Psoas muscle (tissue), 8 donors: ENCODE data around the gene SH3GL3. TPM values are rescaled to one million over a fixed set of nuclear protein-coding genes. Genes with fewer than 3 reads are reported as not detected.

Experiments
- ATAC-seq, 4 donors: fragments of 200-7000 bp; cut with Tn5 transposase; one replicate each; pipeline ENCODE4 v1.9.1; 2020; ENCODE audit warnings: moderate library complexity in 3 of 4, mild to moderate bottlenecking in 2 of 4
- DNase-seq, 2 donors: peaks; one replicate each; pipeline ENCODE4 v3.0.0-alpha.2; 2020
- H3K27ac ChIP-seq: fragments of 200-600 bp; one replicate; pipeline ENCODE4 v1.8.0; 2022
- H3K27me3 ChIP-seq, 3 donors: fragments of 200-600 bp in 1 of 3; one replicate each; pipeline versions ENCODE4 v1.6.1 to v1.8.0; 2013 to 2022; ENCODE audit warnings: low read length in 2 of 3, mild to moderate bottlenecking in 2 of 3, moderate library complexity in 1 of 3; ENCODE audit not compliant: insufficient read depth in 3 of 3
- H3K36me3 ChIP-seq, 2 donors: fragments of 200-600 bp in 1 of 2; one replicate each; pipeline versions ENCODE4 v1.6.1 to v1.8.0; 2013 to 2022; ENCODE audit warnings: low read depth in 1 of 2, mild to moderate bottlenecking in 1 of 2, moderate library complexity in 1 of 2; ENCODE audit not compliant: insufficient read depth in 1 of 2
- H3K4me1 ChIP-seq: fragments of 200-600 bp; one replicate; pipeline ENCODE4 v1.8.0; 2022
- H3K4me3 ChIP-seq: fragments of 200-600 bp; one replicate; pipeline ENCODE4 v1.8.0; 2022; ENCODE audit warnings: mild to moderate bottlenecking
- H3K9me3 ChIP-seq: fragments of 200-600 bp; one replicate; pipeline ENCODE4 v1.8.0; 2022
- CTCF ChIP-seq: fragments of 200-600 bp; IDR thresholded peaks from one replicate; pipeline ENCODE4 v1.8.0; 2022; ENCODE audit warnings: antibody characterized with exemption
- WGBS, 3 donors: extraction: QIAGEN DNeasy Blood & Tissue Kit; methylation state at CpG; one replicate each; pipeline versions ENCODE4 v1.1.6 to v1.1.7; 2013; 5-methylcytosine and 5-hydroxymethylcytosine counted together
- intact Hi-C, 2 donors: fragments of 100-400 bp; cut with DNase I; formaldehyde crosslinking; loops; one replicate each; pipeline versions ENCODE4 v1.11.0 to v1.14.2; 2022
- polyA plus RNA-seq, 3 donors: library from polyadenylated mRNA; stranded (reverse); fragments of 200-250 nt; gene quantifications; one replicate each; pipeline ENCODE4 v1.2.3, GENCODE V29; 2013
- total RNA-seq, 4 donors: library from RNA; stranded (reverse); fragmentation: NEBNext Ultra II Directional in 2 of 4; extraction: Animal tissue kit (Norgen Biotek cat#: 25700) in 2 of 4; gene quantifications; one replicate each; pipeline versions ENCODE4 v1.2.1 to v1.2.4, GENCODE V29; 2021 to 2023
- donor health status: healthy with polysubstance abuse.
- donor health status: DM: no; HTN: no; CAD: no; lungs with moderate emphysema.
- donor health status: Bipolar disorder and iron deficiency.
- donor health status: healthy.
- donor health status: DM: yes; HTN: yes; CAD: no.
- donor health status: DM: no; HTN: no; CAD: no.
- donor health status: DM: no; HTN: no; CAD: no.
- donor health status: DM: yes; HTN: yes; CAD: no.

SH3GL3 gene
- total and polyA plus RNA-seq, 7 donors = 0.05 TPM; not detected in 6

DNA sequence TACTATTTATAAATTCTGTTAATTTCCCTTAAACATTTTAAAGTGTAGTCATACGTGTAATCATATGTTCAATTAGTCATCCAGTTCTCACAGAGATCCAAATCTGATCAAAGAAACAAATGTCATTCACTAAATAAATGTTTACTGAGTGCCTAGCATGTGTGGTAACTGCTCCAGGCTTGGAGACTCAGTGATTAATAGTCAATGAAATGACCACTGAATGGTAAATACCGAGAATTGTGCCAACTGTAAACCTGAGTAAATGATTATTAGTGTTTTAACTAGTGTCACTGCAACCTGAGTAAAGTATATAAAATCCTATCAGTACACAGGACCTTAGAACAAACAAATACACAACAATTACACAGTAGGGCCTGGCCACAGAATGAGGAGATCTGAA lies 52.3 kb downstream of the SH3GL3 start:
- intact Hi-C loops = no loop called here
- H3K36me3 ChIP-seq = no peaks in the 10 kb centered on the region
- TF ChIP-seq CTCF = no peak
- H3K9me3 ChIP-seq = no peaks in the 10 kb centered on the region
- H3K27ac ChIP-seq = no peak overlapping the region
- H3K4me3 ChIP-seq = no peak overlapping the region
- DNase-seq (no peak), ATAC-seq (no peak)
- no peaks in the 10 kb centered on the region for H3K27me3 ChIP-seq
- WGBS, 3 donors = 83 to 88% (median 85%) methylated on average over 2 of the region's 2 CpGs
- no peaks in the 10 kb centered on the region for H3K4me1 ChIP-seq

- intact Hi-C loops = no loop called here
- H3K36me3 ChIP-seq = no peaks in the 10 kb centered on the region
- H3K27ac ChIP-seq = no peak overlapping the region
- no peaks in the 10 kb centered on the region for H3K9me3 ChIP-seq
- no peak for ATAC-seq
- TF ChIP-seq CTCF = no peak
- H3K4me1 ChIP-seq = no peaks in the 10 kb centered on the region
- no peak overlapping the region for H3K4me3 ChIP-seq
- DNase-seq = no peak
- no peaks in the 10 kb centered on the region for H3K27me3 ChIP-seq
- WGBS, 3 donors = 68 to 73% (median 70%) methylated on average over 4 of the region's 4 CpGs
Measured at GRCh38 chr15:83503595-83504364, 56.6 kb downstream of the SH3GL3 start.

DNA sequence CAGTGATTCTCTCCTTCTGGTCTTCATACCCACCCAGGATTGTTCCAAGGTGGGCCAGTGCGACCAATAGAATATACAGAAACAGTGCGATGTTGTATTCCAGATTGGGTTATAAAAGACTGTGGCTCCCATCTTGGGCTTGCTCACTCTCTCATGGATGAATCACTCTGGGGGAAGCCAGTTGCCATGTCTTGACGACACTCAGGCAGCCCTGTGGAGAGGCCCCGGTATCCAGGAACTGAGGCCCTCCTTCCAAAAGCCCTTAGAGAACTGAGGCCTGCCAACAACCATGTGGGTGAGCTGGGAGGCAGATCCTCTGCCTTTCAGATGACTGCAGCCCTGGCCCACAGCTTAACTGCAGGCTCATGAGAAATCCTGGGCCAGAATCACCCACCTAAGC lies 57.2 kb downstream of the SH3GL3 start:
- Histone ChIP-seq H3K27me3 (no peaks in the 10 kb centered on the region), H3K9me3 (no peaks in the 10 kb centered on the region), H3K4me3 (no peak overlapping the region), H3K27ac (no peak overlapping the region), H3K4me1 (no peaks in the 10 kb centered on the region), H3K36me3 (no peaks in the 10 kb centered on the region)
- 72 to 77% (median 75%) methylated on average over 4 of the region's 4 CpGs for WGBS, 3 donors
- no peak for TF ChIP-seq CTCF
- DNase-seq (no peak), ATAC-seq (no peak)
- intact Hi-C loops = no loop called here

DNA sequence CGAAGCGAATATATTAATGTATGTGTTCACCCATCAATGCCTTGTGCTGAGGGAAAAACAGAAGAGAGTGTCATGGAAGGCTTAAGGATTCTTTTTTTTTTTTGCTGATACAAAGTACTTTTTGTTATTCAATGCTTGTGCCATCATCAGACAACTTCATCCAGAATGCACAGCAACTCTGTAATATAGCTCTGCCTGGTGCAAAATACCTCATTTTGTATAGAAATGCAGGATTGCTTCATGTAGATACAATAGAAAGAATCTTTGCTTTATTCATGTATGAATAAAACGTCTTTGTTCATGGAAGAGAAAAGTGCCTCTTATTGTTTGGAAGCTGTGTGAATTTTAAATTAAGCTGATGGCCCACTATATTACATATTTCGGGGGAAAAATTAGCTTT lies 62.9 kb downstream of the SH3GL3 start:
- intact Hi-C loops = no loop called here
- no peaks in the 10 kb centered on the region for H3K9me3 ChIP-seq
- no peaks in the 10 kb centered on the region for H3K36me3 ChIP-seq
- no peak for TF ChIP-seq CTCF
- H3K4me3 ChIP-seq = no peak overlapping the region
- no peak overlapping the region for H3K27ac ChIP-seq
- 84 to 88% (median 84%) methylated on average over 4 of the region's 4 CpGs for WGBS, 3 donors
- DNase-seq (no peak), ATAC-seq (no peak)
- H3K4me1 ChIP-seq = no peaks in the 10 kb centered on the region
- peaks cover 0 to 4% (median 0%) of the 10 kb centered on the region in 3 donors for H3K27me3 ChIP-seq

DNA sequence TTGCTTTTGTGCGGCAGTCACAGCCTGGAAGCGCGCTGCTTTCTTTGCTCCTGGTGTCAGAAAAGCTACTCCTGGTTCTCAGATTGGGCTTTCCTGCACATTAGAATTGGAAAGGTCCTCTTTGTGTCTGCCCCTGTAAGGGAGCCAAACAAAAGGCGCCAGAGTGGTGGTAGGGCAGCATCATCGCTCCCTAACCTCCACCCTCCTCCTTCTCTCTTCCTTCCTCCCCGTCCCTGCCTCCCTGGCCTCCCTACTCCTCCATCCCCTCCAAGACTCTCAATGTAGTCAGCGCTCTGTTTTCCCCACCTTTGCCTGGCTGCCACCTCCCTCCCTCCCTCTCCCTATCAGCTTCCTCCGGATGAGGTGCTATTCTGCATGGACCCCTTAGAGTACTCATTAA lies 65.3 kb downstream of the SH3GL3 start:
- no peak overlapping the region for H3K27ac ChIP-seq
- H3K4me3 ChIP-seq = no peak overlapping the region
- DNase-seq (no peak), ATAC-seq (no peak)
- no peaks in the 10 kb centered on the region for H3K36me3 ChIP-seq
- H3K9me3 ChIP-seq = no peaks in the 10 kb centered on the region
- no peak for TF ChIP-seq CTCF
- peaks cover 0 to 4% (median 0%) of the 10 kb centered on the region in 3 donors for H3K27me3 ChIP-seq
- WGBS, 3 donors = 52 to 53% (median 53%) methylated on average over 8 of the region's 8 CpGs
- intact Hi-C loops = no loop called here
- no peaks in the 10 kb centered on the region for H3K4me1 ChIP-seq
